CD4-positive, alpha-beta memory T cell (primary cell): ENCODE measurements around the gene KLHL22. TPM values are rescaled to one million over a fixed set of nuclear protein-coding genes. Genes with fewer than 3 reads are reported as not detected.

Source experiments
- CTCF ChIA-PET: fragments of 350-600 bp; sonication (Branson Sonifier 250); formaldehyde crosslinking; loops from one replicate; lab custom pipeline; 2021; ENCODE audit warnings: inconsistent platforms; ENCODE audit not compliant: partially characterized antibody; lab: Charles Lee
- POLR2A ChIA-PET: fragments of 350-600 bp; sonication (Branson Sonifier 250); formaldehyde crosslinking; loops from one replicate; lab custom pipeline; 2021; ENCODE audit not compliant: partially characterized antibody; lab: Charles Lee
- DNase-seq, 5 donors: peaks; one replicate each; pipeline versions ENCODE4 v3.0.0 to v3.0.0-alpha.2; 2020 to 2022; ENCODE audit warnings: mixed read lengths in 1 of 5
- H3K27ac ChIP-seq: one replicate; pipeline ENCODE4 v1.7.0; 2013; ENCODE audit warnings: low read depth, low read length
- H3K27me3 ChIP-seq: 2 replicates; pipeline ENCODE4 v1.7.0; 2013; ENCODE audit warnings: mild to moderate bottlenecking, low read length, moderate library complexity; ENCODE audit not compliant: insufficient read depth
- H3K36me3 ChIP-seq: 2 replicates; pipeline ENCODE4 v1.7.0; 2013; ENCODE audit warnings: mild to moderate bottlenecking, low read length, moderate library complexity; ENCODE audit not compliant: insufficient read depth
- H3K4me1 ChIP-seq: 2 replicates; pipeline ENCODE4 v1.7.0; 2013; ENCODE audit warnings: mild to moderate bottlenecking, low read length, moderate library complexity; ENCODE audit not compliant: insufficient read depth
- H3K4me3 ChIP-seq, 2 donors: one replicate each; pipeline ENCODE4 v1.7.0; 2013; ENCODE audit warnings: low read length in 2 of 2, mild to moderate bottlenecking in 1 of 2
- H3K9me3 ChIP-seq, 2 donors: one replicate each; pipeline ENCODE4 v1.7.0; 2013; ENCODE audit warnings: low read length in 2 of 2, control low read depth in 1 of 2; ENCODE audit not compliant: control insufficient read depth in 1 of 2
- H3K27ac Mint-ChIP-seq, 7 donors: one replicate each; pipeline ENCODE4 v1.8.0; 2020 to 2021; ENCODE audit warnings: mixed read lengths in 7 of 7, mild to moderate bottlenecking in 6 of 7, inconsistent platforms in 3 of 7, moderate library complexity in 3 of 7
- H3K27me3 Mint-ChIP-seq, 2 donors: one replicate each; pipeline ENCODE4 v1.8.0; 2020 to 2021; ENCODE audit warnings: mixed read lengths in 2 of 2
- H3K36me3 Mint-ChIP-seq, 2 donors: one replicate each; pipeline ENCODE4 v1.8.0; 2020 to 2021; ENCODE audit warnings: mixed read lengths in 2 of 2, inconsistent platforms in 1 of 2, mild to moderate bottlenecking in 1 of 2
- H3K4me1 Mint-ChIP-seq, 4 donors: one replicate each; pipeline ENCODE4 v1.8.0; 2020 to 2021; ENCODE audit warnings: mixed read lengths in 4 of 4, mild to moderate bottlenecking in 1 of 4
- H3K4me3 Mint-ChIP-seq, 8 donors: one replicate each; pipeline ENCODE4 v1.8.0; 2020 to 2021; ENCODE audit warnings: mixed read lengths in 8 of 8, mild to moderate bottlenecking in 7 of 8, moderate library complexity in 6 of 8, inconsistent platforms in 3 of 8
- H3K9me3 Mint-ChIP-seq, 8 donors: one replicate each; pipeline ENCODE4 v1.8.0; 2020 to 2021; ENCODE audit warnings: mixed read lengths in 8 of 8, mild to moderate bottlenecking in 5 of 8, inconsistent platforms in 3 of 8, moderate library complexity in 1 of 8
- intact Hi-C: fragments of 100-400 bp; cut with micrococcal nuclease; formaldehyde crosslinking; loops from one replicate; pipeline ENCODE4 v1.15.1; 2023
- polyA plus RNA-seq, 2 donors: library from polyadenylated mRNA; unstranded; fragments of 300-500 nt; fragmentation: Illumina TruSeq; gene quantifications; one replicate each; pipeline ENCODE4 v1.2.3, GENCODE V29; 2021
- total RNA-seq, 2 experiments: library from RNA; stranded (reverse); gene quantifications; one replicate each; pipeline ENCODE4 v1.2.3, GENCODE V29; 2021

KLHL22 gene
- total and polyA plus RNA-seq, 4 experiments from 2014 or later, result 19.4 to 63.1 (median 42.0) TPM

- Histone ChIP-seq H3K36me3 (no peaks in the 10 kb centered on the region), H3K4me1 (peaks cover 38% of the 10 kb centered on the region), H3K27ac (no peak overlapping the region), H3K27me3 (peaks cover 24% of the 10 kb centered on the region), H3K9me3 (no peaks in the 10 kb centered on the region), H3K4me3 (peak overlapping the region in 1 of 2 donors; percentile 65)
- peak overlapping the region in 1 of 7 donors; percentile 42 for H3K27ac Mint-ChIP-seq
- POLR2A ChIA-PET, result interaction anchor here (1.4 to 3.2 kb wide), 3 partner anchors 8 to 135 kb away, joined by 4 to 11 read pairs (median 4); no protein-coding TSS in a partner anchor
- peak overlapping the region in 6 of 8 donors; percentile 40 to 72 (median 55) for H3K4me3 Mint-ChIP-seq
- H3K27me3 Mint-ChIP-seq, result peaks cover 20 to 21% of the 10 kb centered on the region in 2 donors
- no peaks in the 10 kb centered on the region for H3K36me3 Mint-ChIP-seq
- DNase-seq, result no peak
- H3K9me3 Mint-ChIP-seq, result no peaks in the 10 kb centered on the region
- intact Hi-C loops, result loop anchor here (1.0 kb wide), 1 partner anchor 65 kb away; no protein-coding TSS in a partner anchor
- H3K4me1 Mint-ChIP-seq, result peaks cover 8 to 50% (median 18%) of the 10 kb centered on the region in 4 donors
- CTCF ChIA-PET, result interaction anchor here (0.9 to 1.4 kb wide), 2 partner anchors 13 to 29 kb away, joined by 3 to 6 read pairs; no protein-coding TSS in a partner anchor
Measured at GRCh38 chr22:20431511-20432192, 63.9 kb downstream of the KLHL22 start.

DNA sequence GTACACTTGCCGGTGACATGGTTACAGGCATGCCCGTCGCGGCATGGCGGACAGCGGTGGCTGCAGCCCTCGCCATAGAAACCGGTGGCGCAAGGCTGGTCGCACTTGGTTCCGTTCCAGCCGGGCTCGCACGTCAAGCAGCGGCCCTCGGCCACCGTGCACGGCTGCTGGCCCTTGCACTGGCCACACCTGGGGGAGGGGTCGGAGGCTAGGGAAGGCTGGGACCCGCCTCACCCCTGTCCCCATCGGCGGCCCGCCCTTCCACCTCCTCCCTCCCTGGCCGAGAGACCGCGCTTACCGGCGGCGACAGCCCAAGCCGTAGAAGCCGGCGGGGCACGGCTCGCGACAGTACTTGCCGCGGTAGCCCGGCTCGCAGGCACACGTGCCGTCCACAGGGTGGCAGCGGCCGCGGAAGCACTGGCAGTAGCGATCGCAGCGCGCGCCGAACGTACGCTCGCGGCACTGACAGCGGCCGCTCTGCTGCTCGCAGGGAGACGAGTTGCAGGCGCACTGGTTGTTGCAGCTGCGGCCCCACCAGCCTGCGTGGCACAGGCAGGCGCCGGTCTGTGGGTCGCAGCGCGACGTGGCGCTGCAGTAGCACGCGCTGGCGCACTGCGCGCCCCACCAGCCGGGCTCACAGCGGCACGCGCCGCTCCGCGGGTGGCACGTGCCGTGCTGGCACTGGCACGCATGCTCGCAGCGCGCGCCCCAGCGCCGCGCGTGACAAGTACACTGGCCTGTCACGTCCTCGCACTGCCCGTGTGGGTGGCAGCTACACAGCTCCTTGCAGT lies 64.7 kb downstream of the KLHL22 start:
- peaks cover 37% of the 10 kb centered on the region for H3K4me1 ChIP-seq
- peak; percentile 61 to 72 (median 68) for DNase-seq
- intact Hi-C loops, result loop anchor here (1.0 kb wide), 1 partner anchor 65 kb away; no protein-coding TSS in a partner anchor
- H3K27ac ChIP-seq, result no peak overlapping the region
- no peaks in the 10 kb centered on the region for H3K36me3 ChIP-seq
- CTCF ChIA-PET, result interaction anchor here (0.9 to 2.6 kb wide), 5 partner anchors 13 to 133 kb away, joined by 3 to 20 read pairs (median 4); no protein-coding TSS in a partner anchor
- H3K4me3 Mint-ChIP-seq, result peak overlapping the region; percentile 67 to 91 (median 88)
- no peaks in the 10 kb centered on the region for H3K9me3 ChIP-seq
- POLR2A ChIA-PET, result interaction anchor here (1.6 to 4.9 kb wide), 4 partner anchors 12 to 136 kb away, joined by 4 to 52 read pairs (median 8); no protein-coding TSS in a partner anchor
- H3K27me3 Mint-ChIP-seq, result peaks cover 20% of the 10 kb centered on the region in 2 donors
- H3K27ac Mint-ChIP-seq, result no peak overlapping the region
- peaks cover 19% of the 10 kb centered on the region for H3K27me3 ChIP-seq
- no peaks in the 10 kb centered on the region for H3K36me3 Mint-ChIP-seq
- H3K9me3 Mint-ChIP-seq, result no peaks in the 10 kb centered on the region
- H3K4me1 Mint-ChIP-seq, result peaks cover 10 to 49% (median 18%) of the 10 kb centered on the region in 4 donors
- peak overlapping the region in 1 of 2 donors; percentile 65 for H3K4me3 ChIP-seq

- Mint-ChIP-seq H3K4me1 (peaks cover 10 to 49% (median 18%) of the 10 kb centered on the region in 4 donors), H3K27me3 (peaks cover 13 to 14% of the 10 kb centered on the region in 2 donors), H3K36me3 (no peaks in the 10 kb centered on the region), H3K4me3 (peak overlapping the region; percentile 68 to 92 (median 89)), H3K27ac (peak overlapping the region in 2 of 7 donors; percentile 46 to 72), H3K9me3 (no peaks in the 10 kb centered on the region)
- H3K27ac ChIP-seq, result no peak overlapping the region
- ChIA-PET CTCF (interaction anchor here (0.8 to 2.6 kb wide), 7 partner anchors 13 to 139 kb away, joined by 3 to 20 read pairs (median 4); no protein-coding TSS in a partner anchor), POLR2A (interaction anchor here (1.6 to 4.9 kb wide), 5 partner anchors 11 to 136 kb away, joined by 4 to 52 read pairs (median 7); partner anchors contain the start of gene KLHL22)
- H3K27me3 ChIP-seq, result peaks cover 12% of the 10 kb centered on the region
- no peaks in the 10 kb centered on the region for H3K9me3 ChIP-seq
- H3K4me3 ChIP-seq, result peak overlapping the region; percentile 65 to 86
- no peaks in the 10 kb centered on the region for H3K36me3 ChIP-seq
- intact Hi-C loops, result no loop called here
- peak in 1 of 5 donors; percentile 29 for DNase-seq
- peaks cover 37% of the 10 kb centered on the region for H3K4me1 ChIP-seq
Measured at GRCh38 chr22:20430101-20430719, 65.4 kb downstream of the KLHL22 start.

DNA sequence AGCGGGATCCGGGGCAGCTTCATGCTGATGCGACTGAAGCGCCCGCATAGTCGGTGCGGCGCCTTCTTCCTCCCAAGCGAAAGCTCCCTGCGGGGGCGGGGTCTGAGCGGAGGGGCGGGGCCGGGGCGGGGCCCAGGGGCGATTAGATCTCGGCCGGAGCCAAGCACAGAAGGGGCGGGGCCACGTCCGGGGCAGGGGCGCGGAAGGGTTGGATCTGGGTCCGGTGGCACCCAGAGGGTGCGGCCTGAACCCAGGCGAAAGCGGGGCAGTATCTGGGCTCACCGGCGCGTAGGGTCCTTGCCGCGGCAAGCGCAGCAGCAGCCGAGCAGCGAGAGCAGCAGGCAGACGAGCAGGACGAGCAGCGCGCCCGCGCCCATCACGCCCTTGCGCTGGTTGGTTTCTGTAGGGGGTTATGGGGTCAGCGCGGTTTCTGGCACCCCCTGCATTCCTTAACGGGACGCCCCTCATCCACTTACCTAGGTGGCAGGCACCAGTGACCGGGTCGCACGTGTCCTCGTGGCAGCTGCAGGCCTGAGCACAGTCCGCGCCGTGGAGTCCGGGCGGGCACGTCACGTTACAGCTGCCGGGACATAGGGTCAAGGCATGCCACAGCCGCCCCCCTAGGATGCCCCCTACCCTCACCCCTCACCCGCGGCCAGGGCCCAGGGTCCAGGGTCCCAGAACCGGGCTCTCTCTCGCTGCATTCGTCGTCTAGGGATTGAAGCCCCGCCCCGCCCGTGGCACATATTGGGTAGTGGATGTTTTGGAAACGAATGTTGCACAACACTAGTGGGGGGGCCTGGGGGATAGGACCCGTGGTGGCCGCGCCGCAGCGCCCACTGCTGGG lies 66.1 kb downstream of the KLHL22 start:
- Histone ChIP-seq H3K27ac (no peak overlapping the region), H3K4me1 (peaks cover 37% of the 10 kb centered on the region), H3K36me3 (no peaks in the 10 kb centered on the region), H3K9me3 (no peaks in the 10 kb centered on the region), H3K27me3 (peaks cover 11% of the 10 kb centered on the region), H3K4me3 (peak overlapping the region; percentile 65 to 86)
- Mint-ChIP-seq H3K36me3 (no peaks in the 10 kb centered on the region), H3K9me3 (no peaks in the 10 kb centered on the region), H3K27ac (peak overlapping the region; percentile 49 to 92 (median 81)), H3K4me1 (peaks cover 10 to 44% (median 18%) of the 10 kb centered on the region in 4 donors), H3K4me3 (peak overlapping the region; percentile 68 to 92 (median 89)), H3K27me3 (peaks cover 7 to 9% of the 10 kb centered on the region in 2 donors)
- intact Hi-C loops, result loop anchor here (1.0 kb wide), 2 partner anchors 27 to 34 kb away; no protein-coding TSS in a partner anchor
- CTCF ChIA-PET, result interaction anchor here (0.8 to 2.6 kb wide), 7 partner anchors 12 to 140 kb away, joined by 3 to 20 read pairs (median 4); no protein-coding TSS in a partner anchor
- POLR2A ChIA-PET, result interaction anchor here (0.6 to 4.9 kb wide), 17 partner anchors 11 to 312 kb away, joined by 3 to 52 read pairs (median 4); partner anchors contain the start of genes DGCR6L, KLHL22, MED15 and ZNF74
- DNase-seq, result peak; percentile 75 to 81 (median 77)

DNA sequence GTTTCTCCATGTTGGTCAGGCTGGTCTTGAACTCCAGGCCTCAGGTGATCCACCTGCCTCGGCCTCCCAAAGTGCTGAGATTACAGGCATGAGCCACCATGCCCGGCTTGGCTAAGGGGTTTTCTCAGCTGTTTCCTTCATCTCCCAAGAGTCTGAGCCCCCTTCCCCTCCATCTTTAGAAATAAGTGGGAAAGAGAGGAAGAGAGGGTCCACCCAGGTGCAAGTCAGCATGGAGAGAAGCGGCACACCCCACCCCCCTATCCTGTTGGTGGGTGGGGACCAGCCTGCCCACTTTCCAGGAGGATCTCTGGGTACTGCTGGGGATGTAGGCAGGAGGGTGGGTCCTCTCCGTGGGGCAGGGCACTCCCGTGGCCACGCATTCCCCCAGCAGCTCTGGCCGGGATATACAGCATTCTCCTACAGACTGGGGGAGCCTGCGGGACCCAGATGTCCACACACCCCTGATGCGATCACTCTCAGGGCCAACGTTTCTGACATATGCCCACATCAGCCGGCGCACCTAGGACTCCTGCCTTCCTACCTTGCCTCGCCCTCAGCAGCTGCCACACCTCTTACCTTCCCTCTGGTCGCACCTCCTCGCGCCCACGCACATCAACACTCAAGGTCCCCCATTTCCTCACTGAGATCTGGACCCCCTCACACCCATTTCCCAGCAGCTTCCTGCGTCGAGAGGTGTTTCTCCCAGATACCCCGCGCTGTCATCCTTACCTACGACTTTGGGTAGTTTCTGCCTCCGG lies 66.9 kb downstream of the KLHL22 start:
- DNase-seq, result no peak
- Mint-ChIP-seq H3K27ac (peak overlapping the region; percentile 67 to 92 (median 83)), H3K9me3 (no peaks in the 10 kb centered on the region), H3K36me3 (no peaks in the 10 kb centered on the region), H3K4me3 (peak overlapping the region; percentile 68 to 92 (median 89)), H3K4me1 (peaks cover 9 to 40% (median 17%) of the 10 kb centered on the region in 4 donors), H3K27me3 (peaks cover 7 to 8% of the 10 kb centered on the region in 2 donors)
- H3K4me1 ChIP-seq, result peaks cover 37% of the 10 kb centered on the region
- H3K36me3 ChIP-seq, result no peaks in the 10 kb centered on the region
- peak overlapping the region; percentile 37 to 65 for H3K4me3 ChIP-seq
- ChIA-PET POLR2A (interaction anchor here (0.6 to 4.9 kb wide), 17 partner anchors 10 to 313 kb away, joined by 3 to 52 read pairs (median 4); partner anchors contain the start of genes DGCR6L, KLHL22, MED15 and ZNF74), CTCF (interaction anchor here (0.7 to 2.6 kb wide), 4 partner anchors 10 to 317 kb away, joined by 3 to 20 read pairs (median 11); no protein-coding TSS in a partner anchor)
- H3K27me3 ChIP-seq, result peaks cover 11% of the 10 kb centered on the region
- H3K27ac ChIP-seq, result no peak overlapping the region
- intact Hi-C loops, result loop anchor here (1.0 kb wide), 2 partner anchors 28 to 35 kb away; no protein-coding TSS in a partner anchor
- H3K9me3 ChIP-seq, result no peaks in the 10 kb centered on the region
